H9 (cell line): ENCODE results near the gene PLCH2. TPM values are rescaled to one million over a fixed set of nuclear protein-coding genes. Genes with fewer than 3 reads are reported as not detected.

Experiments
- DNase-seq: peaks from one replicate; pipeline ENCODE4 v3.0.0-alpha.2; 2017
- H2AFZ ChIP-seq: one replicate; pipeline ENCODE4 v1.6.1; 2013; ENCODE audit warnings: mild to moderate bottlenecking, low read length, control low read depth, moderate library complexity
- H2AK5ac ChIP-seq: 2 replicates; pipeline ENCODE4 v1.6.1; 2013; ENCODE audit warnings: low read length, control low read depth, mixed read lengths; ENCODE audit not compliant: insufficient read length
- H2BK120ac ChIP-seq: one replicate; pipeline ENCODE4 v1.6.1; 2013; ENCODE audit warnings: low read depth, mild to moderate bottlenecking, low read length, control low read depth, inconsistent platforms; ENCODE audit not compliant: poor library complexity, severe bottlenecking
- H2BK12ac ChIP-seq: 2 replicates; pipeline ENCODE4 v1.6.1; 2013; ENCODE audit warnings: low read length, control low read depth, mixed read lengths, low read depth; ENCODE audit not compliant: insufficient read length
- H2BK15ac ChIP-seq: 2 replicates; pipeline ENCODE4 v1.6.1; 2013; ENCODE audit warnings: low read depth, low read length, control low read depth
- H2BK20ac ChIP-seq: one replicate; pipeline ENCODE4 v1.6.1; 2013; ENCODE audit warnings: low read depth, mild to moderate bottlenecking, low read length, control low read depth, inconsistent platforms; ENCODE audit not compliant: poor library complexity, severe bottlenecking
- H2BK5ac ChIP-seq: 2 replicates; pipeline ENCODE4 v1.6.1; 2013; ENCODE audit warnings: low read length, control low read depth, mixed read lengths; ENCODE audit not compliant: insufficient read length
- H3K14ac ChIP-seq: 2 replicates; pipeline ENCODE4 v1.6.1; 2013; ENCODE audit warnings: low read length, control low read depth; ENCODE audit not compliant: insufficient read depth
- H3K18ac ChIP-seq: 2 replicates; pipeline ENCODE4 v1.6.1; 2013; ENCODE audit warnings: low read depth, mild to moderate bottlenecking, mixed read lengths, low read length, control low read depth; ENCODE audit not compliant: insufficient read length
- H3K23ac ChIP-seq: 2 replicates; pipeline ENCODE4 v1.6.1; 2013; ENCODE audit warnings: low read length, control low read depth, mixed read lengths, low read depth; ENCODE audit not compliant: insufficient read length
- H3K23me2 ChIP-seq: 2 replicates; pipeline ENCODE4 v1.6.1; 2013; ENCODE audit warnings: low read depth, mild to moderate bottlenecking, mixed read lengths, low read length, control low read depth; ENCODE audit not compliant: insufficient read length, poor library complexity, severe bottlenecking
- H3K27ac ChIP-seq: 2 replicates; pipeline ENCODE4 v1.5.1; 2013; ENCODE audit warnings: low read length, control low read depth, mixed read lengths, low read depth; ENCODE audit not compliant: insufficient read length
- H3K27me3 ChIP-seq: 2 replicates; pipeline ENCODE4 v1.6.1; 2013; ENCODE audit warnings: low read length, control low read depth, inconsistent platforms; ENCODE audit not compliant: insufficient read depth
- H3K4ac ChIP-seq: 2 replicates; pipeline ENCODE4 v1.6.1; 2013; ENCODE audit warnings: low read depth, mild to moderate bottlenecking, control low read depth, inconsistent platforms, low read length, moderate library complexity
- H3K4me1 ChIP-seq: 2 replicates; pipeline ENCODE4 v1.6.1; 2013; ENCODE audit warnings: low read length, control low read depth, inconsistent platforms; ENCODE audit not compliant: insufficient read depth
- H3K4me2 ChIP-seq: 2 replicates; pipeline ENCODE4 v1.6.1; 2013; ENCODE audit warnings: low read length, control low read depth, mixed read lengths; ENCODE audit not compliant: insufficient read length, insufficient read depth
- H3K56ac ChIP-seq: 2 replicates; pipeline ENCODE4 v1.6.1; 2013; ENCODE audit warnings: low read depth, mild to moderate bottlenecking, mixed read lengths, low read length, control low read depth; ENCODE audit not compliant: insufficient read length
- H3K79me1 ChIP-seq: 2 replicates; pipeline ENCODE4 v1.6.1; 2013; ENCODE audit warnings: low read depth, mild to moderate bottlenecking, moderate library complexity, low read length, control low read depth, inconsistent platforms; ENCODE audit not compliant: insufficient read depth, poor library complexity, severe bottlenecking
- H3K79me2 ChIP-seq: 2 replicates; pipeline ENCODE4 v1.6.1; 2013; ENCODE audit warnings: low read length, control low read depth, inconsistent platforms; ENCODE audit not compliant: insufficient read depth
- H3K9ac ChIP-seq: 2 replicates; pipeline ENCODE4 v1.6.1; 2013; ENCODE audit warnings: low read length, control low read depth, mixed read lengths; ENCODE audit not compliant: insufficient read length; ENCODE audit errors: extremely low read depth
- H3K9me3 ChIP-seq: one replicate; pipeline ENCODE4 v1.6.1; 2013; ENCODE audit warnings: low read depth, low read length, inconsistent platforms; ENCODE audit not compliant: control insufficient read depth
- H3T11ph ChIP-seq: one replicate; pipeline ENCODE4 v1.6.1; 2013; ENCODE audit warnings: mild to moderate bottlenecking, low read length, control low read depth, inconsistent platforms
- H4K20me1 ChIP-seq: one replicate; pipeline ENCODE4 v1.6.1; 2013; ENCODE audit not compliant: control insufficient read depth, insufficient read length, insufficient read depth
- H4K5ac ChIP-seq: 2 replicates; pipeline ENCODE4 v1.6.1; 2013; ENCODE audit warnings: low read depth, mild to moderate bottlenecking, mixed read lengths, low read length, control low read depth; ENCODE audit not compliant: insufficient read length
- H4K8ac ChIP-seq: replicated peaks from 2 replicates; pipeline ENCODE4 v1.6.1; 2013; ENCODE audit warnings: low read length, control low read depth, mixed read lengths, low read depth; ENCODE audit not compliant: insufficient read length
- H4K91ac ChIP-seq: 2 replicates; pipeline ENCODE4 v1.6.1; 2013; ENCODE audit warnings: low read depth, mild to moderate bottlenecking, moderate library complexity, mixed read lengths, low read length, control low read depth; ENCODE audit not compliant: insufficient read length
- H3K27ac Mint-ChIP-seq, 3 experiments: 2 replicates in 2 of 3; 3 replicates in 1 of 3; pipeline ENCODE4 v1.8.0; 2020 to 2021; ENCODE audit warnings: mixed read lengths in 3 of 3, mild to moderate bottlenecking in 1 of 3, moderate library complexity in 1 of 3
- H3K27me3 Mint-ChIP-seq: 2 replicates; pipeline ENCODE4 v1.8.0; 2021; ENCODE audit warnings: low read depth, mild to moderate bottlenecking, moderate library complexity, mixed read lengths
- H3K36me3 Mint-ChIP-seq, 3 experiments: 2 replicates in 2 of 3; 3 replicates in 1 of 3; pipeline ENCODE4 v1.8.0; 2020 to 2021; ENCODE audit warnings: low read depth in 3 of 3, mixed read lengths in 3 of 3; ENCODE audit not compliant: insufficient read depth in 1 of 3
- H3K4me1 Mint-ChIP-seq, 2 experiments: 2 replicates each; pipeline ENCODE4 v1.8.0; 2020; ENCODE audit warnings: mixed read lengths in 2 of 2
- H3K4me3 Mint-ChIP-seq, 2 experiments: 2 replicates in 1 of 2; 3 replicates in 1 of 2; pipeline ENCODE4 v1.8.0; 2020 to 2021; ENCODE audit warnings: mild to moderate bottlenecking in 2 of 2, mixed read lengths in 2 of 2, moderate library complexity in 1 of 2
- H3K9me3 Mint-ChIP-seq, 2 experiments: 2 replicates in 1 of 2; 3 replicates in 1 of 2; pipeline ENCODE4 v1.8.0; 2020; ENCODE audit warnings: mild to moderate bottlenecking in 2 of 2, mixed read lengths in 2 of 2, moderate library complexity in 1 of 2
- WGBS: extraction: QIAGEN DNeasy Blood & Tissue Kit; methylation state at CpG from one replicate; pipeline ENCODE4 v1.1.7; 2013; ENCODE audit warnings: missing lambda C conversion rate, low lambda C conversion rate, mixed read lengths; ENCODE audit not compliant: insufficient read length; ENCODE audit errors: extremely low coverage; 5-methylcytosine and 5-hydroxymethylcytosine counted together
- total RNA-seq: library from RNA; stranded (reverse); gene quantifications from 2 replicates; pipeline ENCODE4 v1.2.1, GENCODE V29; 2021
- TF ChIP-seq, protein P1 (sequence below): fragments of 200-600 bp; sonication (generic); conservative IDR thresholded peaks from 3 replicates; pipeline ENCODE4 v1.8.0; 2021; ENCODE audit warnings: antibody characterized with exemption, mild to moderate bottlenecking

The PLCH2 gene
- total RNA-seq, 1 experiment from 2014 or later = 0.09 TPM

- DNase-seq = no peak
- H4K8ac ChIP-seq = no peak overlapping the region
- H3K23me2 ChIP-seq = peaks cover 6% of the 10 kb centered on the region
- H4K5ac ChIP-seq = no peak overlapping the region
- no peak overlapping the region for H3K4ac ChIP-seq
- no peaks in the 10 kb centered on the region for H3K9me3 Mint-ChIP-seq
- no peak overlapping the region for H2BK20ac ChIP-seq
- H3K9me3 ChIP-seq = no peaks in the 10 kb centered on the region
- no peak overlapping the region for H3K4me3 Mint-ChIP-seq
- no peaks in the 10 kb centered on the region for H3K36me3 Mint-ChIP-seq
- no CpG with 5 or more reads among the region's 14 CpGs for WGBS
- no peak overlapping the region for H3K4me2 ChIP-seq
- H3K23ac ChIP-seq = no peak overlapping the region
- no peak overlapping the region; the same call in 1 of the 2 replicates for H3K14ac ChIP-seq
- peaks cover 4% of the 10 kb centered on the region; the same call in 1 of the 2 replicates for H3K27me3 ChIP-seq
- H2BK15ac ChIP-seq = no peak overlapping the region
- H3K18ac ChIP-seq = no peak overlapping the region
- H3T11ph ChIP-seq = no peak overlapping the region
- H2AK5ac ChIP-seq = no peak overlapping the region
- TF ChIP-seq, protein P1, sequence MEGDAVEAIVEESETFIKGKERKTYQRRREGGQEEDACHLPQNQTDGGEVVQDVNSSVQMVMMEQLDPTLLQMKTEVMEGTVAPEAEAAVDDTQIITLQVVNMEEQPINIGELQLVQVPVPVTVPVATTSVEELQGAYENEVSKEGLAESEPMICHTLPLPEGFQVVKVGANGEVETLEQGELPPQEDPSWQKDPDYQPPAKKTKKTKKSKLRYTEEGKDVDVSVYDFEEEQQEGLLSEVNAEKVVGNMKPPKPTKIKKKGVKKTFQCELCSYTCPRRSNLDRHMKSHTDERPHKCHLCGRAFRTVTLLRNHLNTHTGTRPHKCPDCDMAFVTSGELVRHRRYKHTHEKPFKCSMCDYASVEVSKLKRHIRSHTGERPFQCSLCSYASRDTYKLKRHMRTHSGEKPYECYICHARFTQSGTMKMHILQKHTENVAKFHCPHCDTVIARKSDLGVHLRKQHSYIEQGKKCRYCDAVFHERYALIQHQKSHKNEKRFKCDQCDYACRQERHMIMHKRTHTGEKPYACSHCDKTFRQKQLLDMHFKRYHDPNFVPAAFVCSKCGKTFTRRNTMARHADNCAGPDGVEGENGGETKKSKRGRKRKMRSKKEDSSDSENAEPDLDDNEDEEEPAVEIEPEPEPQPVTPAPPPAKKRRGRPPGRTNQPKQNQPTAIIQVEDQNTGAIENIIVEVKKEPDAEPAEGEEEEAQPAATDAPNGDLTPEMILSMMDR = no peak
- H3K27ac Mint-ChIP-seq = no peak overlapping the region
- no peak overlapping the region for H3K56ac ChIP-seq
- H3K79me1 ChIP-seq = no peaks in the 10 kb centered on the region
- H3K27ac ChIP-seq = no peak overlapping the region
- no peak overlapping the region for H3K9ac ChIP-seq
- H2BK5ac ChIP-seq = no peak overlapping the region
- H3K4me1 ChIP-seq = no peaks in the 10 kb centered on the region
- H4K91ac ChIP-seq = no peak overlapping the region
- H2AFZ ChIP-seq = no peak overlapping the region
- H2BK12ac ChIP-seq = no peak overlapping the region
- no peaks in the 10 kb centered on the region for H3K79me2 ChIP-seq
- H4K20me1 ChIP-seq = no peaks in the 10 kb centered on the region
- no peak overlapping the region for H2BK120ac ChIP-seq
- no peaks in the 10 kb centered on the region for H3K4me1 Mint-ChIP-seq
- peaks cover 45% of the 10 kb centered on the region for H3K27me3 Mint-ChIP-seq
These were observed 37.4 kb upstream of the PLCH2 start for GRCh38 chr1:2438641-2439040.
